IMR-90 (cell line): Measurements from ENCODE around the gene LSM2. TPM values are rescaled to one million over a fixed set of nuclear protein-coding genes. Genes with fewer than 3 reads are reported as not detected.
A peak's percentile ranks its signal among the peaks of the same experiment; 100 is the strongest.
"Not testable (repeated sequence)": the region's sequence is repeated elsewhere in the genome, so short reads cannot be mapped to it uniquely, and the experiment has no call there.

ENCODE experiments used
- ATAC-seq: fragments of 200-7000 bp; cut with Tn5 transposase; 2 replicates; pipeline ENCODE4 v1.9.1; 2020; ENCODE audit warnings: low read depth, mild to moderate bottlenecking, moderate library complexity
- BruUV-seq: library from RNA; stranded (reverse); fragments of 400-500 nt; replicated peaks from 2 replicates; lab custom pipeline; 2021; lab: Mats Ljungman, UMichigan
- CTCF ChIA-PET: fragments of 300-600 bp; formaldehyde crosslinking; extraction: SDS; loops from one replicate; lab custom pipeline; 2021; ENCODE audit warnings: antibody characterized with exemption; lab: Yijun Ruan, JAX
- POLR2A ChIA-PET: fragments of 300-600 bp; sonication (Branson Sonifier 250); formaldehyde crosslinking; loops from one replicate; lab custom pipeline; 2022; ENCODE audit warnings: antibody characterized with exemption; ENCODE audit not compliant: unreplicated experiment; lab: Charles Lee
- DNase-seq: peaks from one replicate; pipeline ENCODE4 v3.0.0; 2013
- H2AFZ ChIP-seq: replicated peaks from 2 replicates; pipeline ENCODE3; 2013; ENCODE audit warnings: low read length, mild to moderate bottlenecking; ENCODE audit not compliant: poor library complexity
- H2AK5ac ChIP-seq: 2 replicates; pipeline ENCODE4 v1.6.1; 2013; ENCODE audit warnings: low read depth, low read length, inconsistent platforms
- H2AK9ac ChIP-seq: replicated peaks from 2 replicates; pipeline ENCODE3; 2013; ENCODE audit warnings: mild to moderate bottlenecking, low read depth, low read length, moderate library complexity; ENCODE audit not compliant: poor library complexity
- H2BK120ac ChIP-seq: 2 replicates; pipeline ENCODE4 v1.6.1; 2013; ENCODE audit warnings: low read depth, low read length, inconsistent platforms
- H2BK15ac ChIP-seq: 3 replicates; pipeline ENCODE4 v1.6.1; 2013; ENCODE audit warnings: low read depth, low read length, inconsistent platforms
- H2BK20ac ChIP-seq: 2 replicates; pipeline ENCODE4 v1.6.1; 2013; ENCODE audit warnings: low read depth, mild to moderate bottlenecking, inconsistent platforms, low read length, moderate library complexity
- H2BK5ac ChIP-seq: 2 replicates; pipeline ENCODE4 v1.6.1; 2013; ENCODE audit warnings: mild to moderate bottlenecking, low read depth, low read length, inconsistent platforms; ENCODE audit not compliant: poor library complexity, severe bottlenecking
- H3K14ac ChIP-seq: replicated peaks from 2 replicates; pipeline ENCODE4 v1.6.1; 2013; ENCODE audit warnings: low read depth, low read length, inconsistent platforms
- H3K18ac ChIP-seq: 2 replicates; pipeline ENCODE4 v1.6.1; 2013; ENCODE audit warnings: low read depth, low read length, control low read depth
- H3K23ac ChIP-seq: 2 replicates; pipeline ENCODE4 v1.6.1; 2013; ENCODE audit warnings: low read depth, low read length, inconsistent platforms
- H3K27ac ChIP-seq: 2 replicates; pipeline ENCODE4 v1.5.1; 2013; ENCODE audit warnings: mild to moderate bottlenecking, control low read depth, low read length; ENCODE audit not compliant: insufficient read depth
- H3K27me3 ChIP-seq: 2 replicates; pipeline ENCODE4 v1.6.1; 2013; ENCODE audit warnings: low read length; ENCODE audit not compliant: control insufficient read depth, insufficient read depth
- H3K36me3 ChIP-seq: 2 replicates; pipeline ENCODE4 v1.6.1; 2013; ENCODE audit warnings: low read length, mixed read lengths; ENCODE audit not compliant: control insufficient read depth, insufficient read depth
- H3K4ac ChIP-seq: 2 replicates; pipeline ENCODE4 v1.6.1; 2013; ENCODE audit warnings: low read depth, low read length, inconsistent platforms
- H3K4me1 ChIP-seq: 2 replicates; pipeline ENCODE4 v1.6.1; 2013; ENCODE audit warnings: low read length, mixed read lengths; ENCODE audit not compliant: control insufficient read depth, insufficient read depth
- H3K4me2 ChIP-seq: 2 replicates; pipeline ENCODE4 v1.6.1; 2013; ENCODE audit warnings: low read depth, mild to moderate bottlenecking, control low read depth, low read length, moderate library complexity
- H3K4me3 ChIP-seq: 2 replicates; pipeline ENCODE4 v1.5.1; 2013; ENCODE audit warnings: low read depth, mild to moderate bottlenecking, control low read depth, low read length, moderate library complexity; ENCODE audit not compliant: insufficient read depth
- H3K56ac ChIP-seq: 2 replicates; pipeline ENCODE4 v1.6.1; 2013; ENCODE audit warnings: low read length, inconsistent platforms; ENCODE audit not compliant: insufficient read depth; ENCODE audit errors: extremely low read depth
- H3K79me1 ChIP-seq, 2 experiments: 2 replicates each; pipeline ENCODE4 v1.6.1; 2013; ENCODE audit warnings: low read length in 2 of 2, inconsistent platforms in 1 of 2, low read depth in 1 of 2
- H3K9ac ChIP-seq: 2 replicates; pipeline ENCODE4 v1.6.1; 2013; ENCODE audit warnings: low read depth, low read length, control low read depth
- H3K9me1 ChIP-seq: 2 replicates; pipeline ENCODE4 v1.6.1; 2013; ENCODE audit warnings: low read length, inconsistent platforms; ENCODE audit not compliant: insufficient read depth
- H3K9me3 ChIP-seq: 2 replicates; pipeline ENCODE4 v1.6.1; 2013; ENCODE audit warnings: low read length; ENCODE audit not compliant: control insufficient read depth, insufficient read depth
- H4K20me1 ChIP-seq: 2 replicates; pipeline ENCODE4 v1.6.1; 2013; ENCODE audit warnings: low read length, inconsistent platforms; ENCODE audit not compliant: insufficient read depth
- H4K5ac ChIP-seq: 2 replicates; pipeline ENCODE4 v1.6.1; 2013; ENCODE audit warnings: mild to moderate bottlenecking, low read depth, low read length, control low read depth
- H4K8ac ChIP-seq, 2 experiments: 2 replicates each; pipeline ENCODE4 v1.6.1; 2013; ENCODE audit warnings: low read depth in 2 of 2, low read length in 2 of 2, control low read depth in 1 of 2, inconsistent platforms in 1 of 2
- H4K91ac ChIP-seq: 2 replicates; pipeline ENCODE4 v1.6.1; 2013; ENCODE audit warnings: low read depth, low read length, inconsistent platforms; ENCODE audit not compliant: insufficient read depth
- WGBS, 2 experiments: methylation state at CpG; one replicate each; pipeline versions ENCODE4 v1.1.5 to v1.1.7; 2013; ENCODE audit warnings: missing lambda C conversion rate in 2 of 2; ENCODE audit not compliant: insufficient read length in 1 of 2; ENCODE audit errors: extremely low coverage in 2 of 2; 5-methylcytosine and 5-hydroxymethylcytosine counted together
- dilution Hi-C: fragments of 300-500 bp; cut with HindIII; formaldehyde crosslinking; loops from one replicate; pipeline ENCODE4 v1.14.3; 2018; ENCODE audit warnings: low sequenced_read_pairs; ENCODE audit not compliant: unreplicated experiment
- in situ Hi-C: fragments of 300-500 bp; cut with MboI; formaldehyde crosslinking; loops from 3 replicates; pipeline ENCODE4 v1.14.3; 2019; ENCODE audit warnings: low sequenced_read_pairs, inconsistent platforms, mixed read lengths
- intact Hi-C: fragments of 100-400 bp; cut with micrococcal nuclease; formaldehyde crosslinking; loops from 2 replicates; pipeline ENCODE4 v1.10.0; 2022
- polyA plus RNA-seq, 3 experiments: library from polyadenylated mRNA; depleted of rRNA; stranded (reverse); fragments of >200 nt; gene quantifications; 2 replicates each; pipeline ENCODE4 v1.2.3, GENCODE V29; 2012; ENCODE audit warnings: low replicate concordance in 1 of 3
- total RNA-seq: library from RNA; depleted of rRNA; stranded (reverse); fragments of >200 nt; gene quantifications from 2 replicates; pipeline ENCODE4 v1.2.3, GENCODE V29; 2012

The LSM2 gene
- total and polyA plus RNA-seq, 2 of the 4 experiments (the other 2 are of a cell fraction), result 56.3 to 61.0 TPM

- H3K23ac ChIP-seq, H3K4me1 ChIP-seq, H3K9me3 ChIP-seq, H3K56ac ChIP-seq, in situ Hi-C loops, H3K14ac ChIP-seq, dilution Hi-C loops, H4K91ac ChIP-seq, H3K9me1 ChIP-seq, H2BK15ac ChIP-seq, H2AK9ac ChIP-seq, CTCF ChIA-PET, H2BK120ac ChIP-seq, H3K27me3 ChIP-seq, H4K20me1 ChIP-seq, POLR2A ChIA-PET, H3K9ac ChIP-seq, H2BK20ac ChIP-seq, H3K18ac ChIP-seq, H3K4ac ChIP-seq, H3K36me3 ChIP-seq, H2AK5ac ChIP-seq, DNase-seq, intact Hi-C loops, ATAC-seq, H4K8ac ChIP-seq, H3K27ac ChIP-seq, H2AFZ ChIP-seq, H4K5ac ChIP-seq: not testable (repeated sequence)
- H3K4me3 ChIP-seq, result peak overlapping the region; percentile 15; the same call in 1 of the 2 replicates
- TSS peak; percentile 81 for BruUV-seq
- peaks cover 11 to 43% of the 10 kb centered on the region in 2 experiments for H3K79me1 ChIP-seq
- peak overlapping the region; percentile 75 for H3K4me2 ChIP-seq
- peak overlapping the region; percentile 31 for H2BK5ac ChIP-seq
- 92% methylated on average over 4 of the region's 37 CpGs; no CpG with 5 or more reads in 1 of the 2 experiments for WGBS, 2 experiments
Observed at GRCh38 chr6:31817133-31817928, 10.6 kb upstream of the LSM2 start.
